ENCODE results near the gene UBR4.
"Not testable (repeated sequence)": the region's sequence is repeated elsewhere in the genome, so short reads cannot be mapped to it uniquely, and the experiment has no call there.

Gene UBR4

DNA sequence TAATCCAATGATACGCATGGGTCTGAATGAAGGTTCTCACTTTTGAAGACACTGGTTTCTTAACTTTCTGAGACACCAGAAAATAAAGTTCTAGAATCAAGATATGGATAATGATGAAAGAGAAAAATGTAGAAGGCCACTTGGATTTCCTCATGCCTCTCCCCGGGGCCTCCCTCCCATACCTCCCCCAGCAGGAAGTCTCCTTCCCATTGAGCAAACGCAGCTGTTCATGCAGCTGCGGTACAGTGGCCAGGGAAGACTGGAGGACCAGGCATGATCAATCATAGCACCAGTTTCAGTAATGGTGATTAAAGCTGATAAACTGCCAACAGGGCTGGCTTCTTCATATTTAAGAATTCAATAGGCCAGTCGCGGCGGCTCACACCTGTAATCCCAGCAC is 10.9 kb upstream of the UBR4 start:
- peaks cover 20 to 86% (median 73%) of the 10 kb centered on the region in 5 donors for H3K36me3 ChIP-seq (ENCODE audit: control insufficient read depth in 5 of 5, insufficient read depth in 5 of 5, low read length in 5 of 5)
- H3K27me3 ChIP-seq (ENCODE audit: control insufficient read depth in 5 of 5, insufficient read depth in 4 of 5, low read length in 5 of 5) = no peaks in the 10 kb centered on the region
- H3K4me1 ChIP-seq (ENCODE audit: control insufficient read depth in 5 of 5, insufficient read depth in 5 of 5, low read length in 5 of 5) = peaks cover 0 to 20% (median 3%) of the 10 kb centered on the region in 5 donors

DNA sequence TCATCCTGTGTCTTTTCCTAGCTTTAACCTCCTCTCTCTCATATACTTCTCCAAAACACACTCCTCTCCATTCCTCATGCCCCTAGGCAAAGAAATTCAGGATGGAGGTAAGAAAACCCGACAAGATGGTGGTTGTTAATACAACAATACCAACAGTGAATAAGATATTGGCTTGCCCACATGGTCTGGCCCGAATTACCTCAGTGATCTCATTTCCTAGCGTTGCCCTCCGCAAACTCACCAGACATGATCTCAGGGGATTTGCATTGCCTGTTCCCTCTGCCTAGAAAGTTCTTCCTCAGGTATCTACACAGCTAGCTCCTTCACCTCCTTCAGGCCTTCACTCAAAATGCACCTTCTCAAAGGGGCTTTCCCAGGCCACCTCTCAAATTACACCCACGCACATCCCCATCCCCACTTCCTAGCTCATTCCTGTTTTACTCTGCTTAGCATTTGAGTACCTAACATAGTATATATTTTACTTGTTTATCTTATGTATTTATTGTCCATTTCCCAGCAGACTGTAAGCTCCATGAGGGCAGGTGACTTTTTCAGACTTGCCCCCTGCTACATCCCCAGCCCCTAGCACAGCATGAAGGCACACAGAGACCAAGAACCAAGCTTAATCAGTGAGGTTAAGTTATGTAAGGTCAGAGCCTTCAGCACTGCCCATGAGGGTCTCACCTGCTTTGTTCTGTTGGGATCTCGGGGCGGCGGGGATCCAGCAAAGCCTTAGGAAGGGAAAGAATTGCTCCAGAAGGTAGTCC is 10.2 kb upstream of the UBR4 start:
- no peak overlapping the region for H3K9ac ChIP-seq (ENCODE audit: low read length in 5 of 5)
- H3K27me3 ChIP-seq (ENCODE audit: control insufficient read depth in 5 of 5, insufficient read depth in 4 of 5, low read length in 5 of 5) = no peaks in the 10 kb centered on the region
- no peak overlapping the region for H3K4me3 ChIP-seq (ENCODE audit: low read depth in 1 of 5, low read length in 5 of 5)
- no peaks in the 10 kb centered on the region for H3K9me3 ChIP-seq (ENCODE audit: control insufficient read depth in 5 of 5, low read length in 5 of 5)
- peaks cover 17 to 80% (median 67%) of the 10 kb centered on the region in 5 donors for H3K36me3 ChIP-seq (ENCODE audit: control insufficient read depth in 5 of 5, insufficient read depth in 5 of 5, low read length in 5 of 5)
- H3K4me1 ChIP-seq (ENCODE audit: control insufficient read depth in 5 of 5, insufficient read depth in 5 of 5, low read length in 5 of 5) = peaks cover 0 to 20% (median 3%) of the 10 kb centered on the region in 5 donors
- no peak overlapping the region for H3K27ac ChIP-seq (ENCODE audit: low read depth, low read length)

More for the DNA sequence above, 10.9 kb upstream of the UBR4 start:
- Histone ChIP-seq H3K4me3 (ENCODE audit: low read depth in 1 of 5, low read length in 5 of 5) (no peak overlapping the region), H3K9me3 (ENCODE audit: control insufficient read depth in 5 of 5, low read length in 5 of 5) (no peaks in the 10 kb centered on the region), H3K9ac (ENCODE audit: low read length in 5 of 5) (no peak overlapping the region), H3K27ac (ENCODE audit: low read depth, low read length) (no peak overlapping the region)

DNA sequence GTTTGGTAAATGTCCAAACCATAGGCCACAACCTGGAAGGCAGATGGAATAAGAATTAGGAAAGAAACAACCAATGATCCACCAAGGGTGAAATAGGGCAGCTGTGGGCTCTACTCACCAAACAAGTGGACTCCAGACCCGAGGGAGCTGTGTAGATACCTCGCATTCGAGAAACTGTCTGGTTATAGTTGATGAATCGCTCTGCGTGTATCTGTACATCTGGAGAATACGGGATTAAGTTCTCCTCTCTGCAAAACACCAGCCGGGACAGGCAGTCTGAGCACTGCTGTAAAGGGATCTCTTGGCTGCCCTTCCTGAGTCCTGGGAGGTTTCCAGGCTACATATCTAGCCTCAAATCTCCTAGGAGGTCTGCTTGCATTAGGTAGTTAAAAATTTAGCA is 9.4 kb upstream of the UBR4 start:
- Histone ChIP-seq H3K27ac (ENCODE audit: low read depth, low read length) (no peak overlapping the region), H3K27me3 (ENCODE audit: control insufficient read depth in 5 of 5, insufficient read depth in 4 of 5, low read length in 5 of 5) (no peaks in the 10 kb centered on the region), H3K9me3 (ENCODE audit: control insufficient read depth in 5 of 5, low read length in 5 of 5) (no peaks in the 10 kb centered on the region), H3K36me3 (ENCODE audit: control insufficient read depth in 5 of 5, insufficient read depth in 5 of 5, low read length in 5 of 5) (peaks cover 17 to 74% (median 62%) of the 10 kb centered on the region in 5 donors), H3K9ac (ENCODE audit: low read length in 5 of 5) (peak overlapping the region in 1 of 5 donors; percentile 31), H3K4me1 (ENCODE audit: control insufficient read depth in 5 of 5, insufficient read depth in 5 of 5, low read length in 5 of 5) (peaks cover 0 to 20% (median 3%) of the 10 kb centered on the region in 5 donors), H3K4me3 (ENCODE audit: low read depth in 1 of 5, low read length in 5 of 5) (no peak overlapping the region)

DNA sequence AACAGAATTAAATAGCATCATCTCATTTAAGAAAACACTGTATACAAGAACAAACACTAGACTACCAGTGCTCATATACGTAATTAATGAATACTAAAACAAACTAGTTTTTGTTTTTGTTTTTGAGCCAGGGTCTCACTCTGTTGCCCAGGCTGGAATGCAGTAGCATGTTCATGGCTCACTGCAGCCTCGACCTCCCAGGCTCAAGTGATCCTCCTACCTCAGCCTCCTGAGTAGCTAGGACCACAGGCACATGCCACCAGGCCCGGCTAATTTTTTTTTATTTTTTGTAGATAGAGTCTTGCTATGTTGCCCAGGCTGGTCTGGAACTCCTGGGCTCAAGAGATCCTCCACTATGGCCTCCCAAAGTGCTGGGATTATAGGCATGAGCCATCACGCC is 6.5 kb upstream of the UBR4 start:
- Histone ChIP-seq H3K36me3 (ENCODE audit: control insufficient read depth in 5 of 5, insufficient read depth in 5 of 5, low read length in 5 of 5) (peaks cover 13 to 57% (median 34%) of the 10 kb centered on the region in 5 donors), H3K4me1 (ENCODE audit: control insufficient read depth in 5 of 5, insufficient read depth in 5 of 5, low read length in 5 of 5) (peaks cover 0 to 13% (median 7%) of the 10 kb centered on the region in 5 donors)
- H3K9ac ChIP-seq (ENCODE audit: low read length in 5 of 5) = not testable (repeated sequence)

DNA sequence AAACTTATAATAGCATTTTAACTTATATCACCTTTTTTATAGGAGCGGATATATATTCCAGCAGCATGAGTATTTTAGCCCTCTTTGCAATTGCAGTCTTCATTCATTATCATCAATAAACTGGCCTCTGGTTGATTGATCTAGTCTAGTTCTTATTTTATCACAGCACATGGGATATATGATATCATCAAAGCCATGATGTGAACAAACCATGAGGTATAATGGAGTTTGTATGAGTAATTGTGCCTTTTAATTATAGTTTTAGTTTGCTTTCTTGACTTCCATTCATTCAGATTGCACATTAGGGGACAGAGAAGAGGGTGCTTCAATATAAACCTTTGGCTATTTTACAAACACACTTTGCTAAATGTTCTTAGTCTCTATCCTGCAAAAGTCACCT is 3.5 kb upstream of the UBR4 start:
- Histone ChIP-seq H3K9me3 (ENCODE audit: control insufficient read depth in 5 of 5, low read length in 5 of 5) (no peaks in the 10 kb centered on the region), H3K36me3 (ENCODE audit: control insufficient read depth in 5 of 5, insufficient read depth in 5 of 5, low read length in 5 of 5) (peaks cover 9 to 27% (median 13%) of the 10 kb centered on the region in 5 donors), H3K4me3 (ENCODE audit: low read depth in 1 of 5, low read length in 5 of 5) (no peak overlapping the region), H3K4me1 (ENCODE audit: control insufficient read depth in 5 of 5, insufficient read depth in 5 of 5, low read length in 5 of 5) (peaks cover 6 to 28% (median 22%) of the 10 kb centered on the region in 5 donors), H3K9ac (ENCODE audit: low read length in 5 of 5) (no peak overlapping the region), H3K27me3 (ENCODE audit: control insufficient read depth in 5 of 5, insufficient read depth in 4 of 5, low read length in 5 of 5) (no peaks in the 10 kb centered on the region), H3K27ac (ENCODE audit: low read depth, low read length) (no peak overlapping the region)

More for the DNA sequence above, 6.5 kb upstream of the UBR4 start:
- H3K9me3 ChIP-seq (ENCODE audit: control insufficient read depth in 5 of 5, low read length in 5 of 5); H3K4me3 ChIP-seq (ENCODE audit: low read depth in 1 of 5, low read length in 5 of 5); H3K27me3 ChIP-seq (ENCODE audit: control insufficient read depth in 5 of 5, insufficient read depth in 4 of 5, low read length in 5 of 5); H3K27ac ChIP-seq (ENCODE audit: low read depth, low read length): not testable (repeated sequence)

DNA sequence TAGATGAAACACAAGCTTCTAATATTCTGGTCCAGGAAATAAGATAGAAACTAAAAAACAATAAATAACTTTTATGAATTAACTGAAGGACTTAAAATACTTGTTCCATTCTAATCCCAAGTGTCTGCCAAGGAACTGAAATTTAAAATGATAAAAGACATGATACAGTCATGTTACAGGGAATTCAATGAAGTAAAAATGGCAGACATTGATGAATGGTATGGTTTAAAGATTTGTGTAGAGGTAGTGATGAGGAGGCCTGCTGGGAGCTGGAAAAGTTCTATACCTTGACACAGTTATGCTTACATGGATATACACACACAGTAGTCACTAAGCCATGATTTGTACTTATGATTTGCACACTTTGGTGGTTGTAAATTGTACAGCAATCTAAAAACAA is 2.1 kb upstream of the UBR4 start:
- H3K27me3 ChIP-seq (ENCODE audit: control insufficient read depth in 5 of 5, insufficient read depth in 4 of 5, low read length in 5 of 5) = no peaks in the 10 kb centered on the region
- H3K4me3 ChIP-seq (ENCODE audit: low read depth in 1 of 5, low read length in 5 of 5) = no peak overlapping the region
- peak overlapping the region in 1 of 5 donors; percentile 97 for H3K9ac ChIP-seq (ENCODE audit: low read length in 5 of 5)
- H3K36me3 ChIP-seq (ENCODE audit: control insufficient read depth in 5 of 5, insufficient read depth in 5 of 5, low read length in 5 of 5) = peaks cover 0 to 15% (median 4%) of the 10 kb centered on the region in 5 donors
- H3K27ac ChIP-seq (ENCODE audit: low read depth, low read length) = no peak overlapping the region
- H3K4me1 ChIP-seq (ENCODE audit: control insufficient read depth in 5 of 5, insufficient read depth in 5 of 5, low read length in 5 of 5) = peaks cover 6 to 40% (median 32%) of the 10 kb centered on the region in 5 donors
- no peaks in the 10 kb centered on the region for H3K9me3 ChIP-seq (ENCODE audit: control insufficient read depth in 5 of 5, low read length in 5 of 5)

DNA sequence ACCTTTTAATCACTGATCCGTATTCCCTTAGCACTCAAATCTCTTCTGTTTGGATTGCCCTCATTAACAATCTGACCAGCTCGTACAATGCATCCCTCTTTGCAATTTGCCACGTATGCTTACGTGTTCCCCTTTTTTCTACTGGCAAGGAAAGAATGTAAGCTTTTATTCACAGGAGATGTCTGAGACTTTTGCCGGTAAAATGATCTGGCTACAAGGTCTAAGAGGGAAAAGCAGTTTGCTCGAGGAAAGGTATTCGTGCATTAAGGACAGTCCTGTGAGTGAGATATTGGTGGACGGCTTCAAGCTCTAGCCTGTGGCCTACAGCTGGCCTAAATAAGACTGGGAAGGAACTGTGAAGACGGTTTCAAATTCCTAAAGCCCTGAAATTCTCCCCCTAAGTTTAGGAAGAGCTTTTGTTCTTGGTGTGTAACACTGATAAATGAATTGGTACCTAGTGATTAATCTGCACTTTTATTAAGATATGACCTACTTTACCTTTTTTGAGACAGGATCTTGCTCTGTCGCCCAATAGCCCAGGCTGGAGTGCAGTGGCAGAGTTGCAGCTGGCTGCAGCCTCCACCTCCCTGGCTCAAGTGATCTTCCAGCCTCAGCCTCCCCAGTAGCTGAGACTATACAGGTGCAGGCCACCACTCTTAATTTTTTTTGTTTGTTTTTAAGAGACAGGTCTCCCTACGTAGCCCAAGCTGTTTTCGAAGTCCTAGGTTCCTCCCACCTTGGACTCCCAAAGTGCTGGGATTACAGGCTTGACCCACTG is 895 bp upstream of the UBR4 start:
- Histone ChIP-seq H3K27me3 (ENCODE audit: control insufficient read depth in 5 of 5, insufficient read depth in 4 of 5, low read length in 5 of 5) (no peaks in the 10 kb centered on the region), H3K4me1 (ENCODE audit: control insufficient read depth in 5 of 5, insufficient read depth in 5 of 5, low read length in 5 of 5) (peaks cover 6 to 46% (median 39%) of the 10 kb centered on the region in 5 donors), H3K9ac (ENCODE audit: low read length in 5 of 5) (peak overlapping the region; percentile 93 to 98 (median 97)), H3K27ac (ENCODE audit: low read depth, low read length) (peak overlapping the region; percentile 89), H3K4me3 (ENCODE audit: low read depth in 1 of 5, low read length in 5 of 5) (peak overlapping the region; percentile 77 to 97 (median 96)), H3K9me3 (ENCODE audit: control insufficient read depth in 5 of 5, low read length in 5 of 5) (no peaks in the 10 kb centered on the region), H3K36me3 (ENCODE audit: control insufficient read depth in 5 of 5, insufficient read depth in 5 of 5, low read length in 5 of 5) (peaks cover 0 to 15% (median 0%) of the 10 kb centered on the region in 5 donors)

DNA sequence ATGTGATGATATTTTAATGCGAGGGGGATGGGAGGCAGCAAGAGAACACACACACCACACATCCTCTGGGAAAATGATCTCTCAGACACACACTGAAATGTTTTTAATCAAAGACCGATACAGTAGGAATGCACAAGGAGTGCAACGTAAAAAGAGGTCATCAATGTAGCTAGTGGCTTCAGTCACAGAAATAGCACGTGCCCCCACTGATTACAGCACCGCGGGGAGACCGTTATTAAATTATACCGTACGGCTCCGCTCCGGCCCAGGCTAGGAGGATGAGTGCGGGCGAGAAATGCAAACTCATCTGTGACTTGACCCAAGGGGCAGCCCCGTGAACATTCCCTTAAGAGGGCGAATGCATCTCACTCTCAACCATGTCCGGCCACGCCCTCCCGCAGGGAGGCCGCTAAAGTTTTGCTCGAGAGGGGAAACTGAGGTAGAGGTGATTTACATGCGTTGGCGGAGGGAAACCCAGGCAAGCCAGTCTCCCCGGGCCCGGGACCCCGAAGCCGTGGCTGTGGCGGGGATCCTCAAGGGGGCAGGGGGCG is 552 bp downstream of the UBR4 start:
- no peaks in the 10 kb centered on the region for H3K9me3 ChIP-seq (ENCODE audit: control insufficient read depth in 5 of 5, low read length in 5 of 5)
- peaks cover 6 to 54% (median 46%) of the 10 kb centered on the region in 5 donors for H3K4me1 ChIP-seq (ENCODE audit: control insufficient read depth in 5 of 5, insufficient read depth in 5 of 5, low read length in 5 of 5)
- H3K27me3 ChIP-seq (ENCODE audit: control insufficient read depth in 5 of 5, insufficient read depth in 4 of 5, low read length in 5 of 5) = no peaks in the 10 kb centered on the region
- H3K27ac ChIP-seq (ENCODE audit: low read depth, low read length) = peak overlapping the region; percentile 89
- peak overlapping the region; percentile 77 to 97 (median 96) for H3K4me3 ChIP-seq (ENCODE audit: low read depth in 1 of 5, low read length in 5 of 5)
- H3K36me3 ChIP-seq (ENCODE audit: control insufficient read depth in 5 of 5, insufficient read depth in 5 of 5, low read length in 5 of 5) = peaks cover 0 to 11% (median 0%) of the 10 kb centered on the region in 5 donors
- H3K9ac ChIP-seq (ENCODE audit: low read length in 5 of 5) = peak overlapping the region; percentile 57 to 98 (median 97)

DNA sequence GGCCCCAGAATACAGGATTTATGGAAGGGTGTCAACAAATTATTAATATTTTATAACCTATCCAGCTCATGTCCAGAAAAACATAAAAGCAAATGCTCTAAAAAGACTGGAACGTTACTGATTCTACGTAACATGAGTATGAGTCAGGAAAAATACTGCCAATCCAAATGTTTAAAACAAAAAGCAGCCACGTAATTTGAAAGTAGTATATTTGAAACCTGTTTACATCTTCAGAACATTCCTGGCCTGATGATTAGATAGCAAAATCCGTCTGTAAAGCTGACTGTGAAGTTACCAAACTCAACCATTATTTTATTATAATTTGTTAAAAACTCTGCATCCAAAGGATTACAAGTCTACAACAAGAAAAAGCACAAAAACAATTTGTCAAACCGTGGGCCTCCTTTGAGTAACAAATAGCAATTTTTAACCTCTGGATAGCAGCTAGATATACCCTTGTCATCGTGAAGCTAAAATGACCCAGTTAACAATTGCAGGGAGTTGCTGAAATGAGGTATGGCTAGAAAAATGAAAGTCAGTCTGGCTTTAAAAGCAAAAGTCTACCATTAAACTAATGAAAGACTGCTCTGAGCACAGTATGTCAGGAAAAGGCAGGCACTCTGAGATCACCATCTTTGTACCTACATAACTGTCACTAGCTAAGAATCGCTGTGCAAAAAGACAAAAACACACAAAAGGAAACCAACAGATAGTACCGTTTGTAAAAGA is 1.2 kb downstream of the UBR4 start:
- H3K9ac ChIP-seq (ENCODE audit: low read length in 5 of 5) = peak overlapping the region; percentile 57 to 98 (median 97)
- no peaks in the 10 kb centered on the region for H3K9me3 ChIP-seq (ENCODE audit: control insufficient read depth in 5 of 5, low read length in 5 of 5)
- H3K4me3 ChIP-seq (ENCODE audit: low read depth in 1 of 5, low read length in 5 of 5) = peak overlapping the region; percentile 77 to 97 (median 96)
- H3K36me3 ChIP-seq (ENCODE audit: control insufficient read depth in 5 of 5, insufficient read depth in 5 of 5, low read length in 5 of 5) = peaks cover 0 to 8% (median 0%) of the 10 kb centered on the region in 5 donors
- H3K27ac ChIP-seq (ENCODE audit: low read depth, low read length) = peak overlapping the region; percentile 89
- no peaks in the 10 kb centered on the region for H3K27me3 ChIP-seq (ENCODE audit: control insufficient read depth in 5 of 5, insufficient read depth in 4 of 5, low read length in 5 of 5)
- peaks cover 6 to 57% (median 47%) of the 10 kb centered on the region in 5 donors for H3K4me1 ChIP-seq (ENCODE audit: control insufficient read depth in 5 of 5, insufficient read depth in 5 of 5, low read length in 5 of 5)

Measured in subcutaneous abdominal adipose tissue (tissue), 5 donors.